GM19238 (cell line): ENCODE results near the gene RASD2.

Source experiments
- DNase-seq: peaks from one replicate; pipeline ENCODE4 v3.0.0; 2011; ENCODE audit warnings: low spot score; ENCODE audit not compliant: insufficient read length

RASD2 gene

DNA sequence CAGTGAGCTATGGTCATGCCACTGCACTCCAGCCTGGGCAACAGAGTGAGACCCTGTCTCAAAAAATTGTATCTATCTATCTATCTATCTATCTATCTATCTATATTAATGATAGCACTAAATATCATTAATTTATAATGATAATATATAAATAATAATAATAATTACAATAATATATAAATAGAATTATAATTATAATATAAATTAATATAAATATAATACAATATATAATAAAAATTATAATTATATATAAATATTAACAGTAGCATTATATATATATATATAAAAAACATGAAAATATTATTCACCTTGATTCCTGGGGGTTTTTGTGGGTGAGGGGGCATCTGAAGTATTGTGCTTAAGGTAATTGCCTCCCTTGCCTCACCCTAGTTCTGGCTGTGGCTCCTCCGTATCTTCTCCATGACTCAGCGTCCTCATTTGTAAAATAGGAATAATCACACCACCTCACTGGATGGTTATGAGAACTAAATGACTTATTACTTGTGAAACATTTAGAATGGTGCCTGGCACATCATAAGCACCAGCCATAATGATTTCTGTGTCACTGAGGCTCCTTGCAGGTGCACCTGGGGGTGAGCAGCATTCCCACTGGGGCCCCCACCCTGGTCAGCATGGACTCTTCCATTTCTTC, 18.8 kb downstream of the RASD2 start:
- DNase-seq = no peak

DNA sequence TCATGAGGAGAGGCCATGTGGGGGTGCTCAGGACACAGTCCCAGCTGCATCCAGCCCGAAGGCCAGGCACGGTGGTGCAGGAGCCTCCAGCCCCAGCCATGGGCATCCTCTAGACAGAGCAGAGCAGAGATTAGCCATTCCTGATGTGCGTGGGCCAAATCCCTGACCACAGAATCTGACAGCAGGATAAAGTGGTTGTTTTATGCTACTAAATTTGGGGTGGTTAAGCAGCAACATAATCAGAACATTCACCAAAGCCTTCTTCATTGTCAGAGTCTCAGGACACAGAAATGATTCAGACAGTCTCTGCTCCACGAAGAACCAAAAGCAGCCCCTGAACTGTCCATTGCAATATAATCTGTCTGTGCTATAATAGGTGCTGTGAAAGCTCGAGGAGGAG, 19.7 kb downstream of the RASD2 start:
- no peak for DNase-seq

DNA sequence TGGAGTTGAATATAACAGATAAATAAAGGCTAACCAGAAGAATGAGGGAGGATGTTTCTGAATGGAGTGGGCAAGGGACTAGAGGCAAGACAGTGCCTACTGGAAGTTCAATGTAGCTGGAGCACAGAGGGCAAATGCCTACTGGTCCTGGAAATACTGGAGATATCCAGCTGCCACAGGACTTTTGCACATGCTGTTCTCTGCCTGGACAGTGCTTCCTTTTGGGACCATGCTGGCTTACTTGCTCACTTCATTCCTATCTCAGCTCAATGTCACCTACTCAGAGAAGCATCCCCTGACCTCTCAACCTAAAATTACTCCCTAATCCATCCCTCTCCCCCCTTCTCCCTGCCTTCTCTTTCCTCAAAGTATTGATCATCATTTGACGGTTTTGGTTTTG, 20.2 kb downstream of the RASD2 start:
- DNase-seq = no peak

DNA sequence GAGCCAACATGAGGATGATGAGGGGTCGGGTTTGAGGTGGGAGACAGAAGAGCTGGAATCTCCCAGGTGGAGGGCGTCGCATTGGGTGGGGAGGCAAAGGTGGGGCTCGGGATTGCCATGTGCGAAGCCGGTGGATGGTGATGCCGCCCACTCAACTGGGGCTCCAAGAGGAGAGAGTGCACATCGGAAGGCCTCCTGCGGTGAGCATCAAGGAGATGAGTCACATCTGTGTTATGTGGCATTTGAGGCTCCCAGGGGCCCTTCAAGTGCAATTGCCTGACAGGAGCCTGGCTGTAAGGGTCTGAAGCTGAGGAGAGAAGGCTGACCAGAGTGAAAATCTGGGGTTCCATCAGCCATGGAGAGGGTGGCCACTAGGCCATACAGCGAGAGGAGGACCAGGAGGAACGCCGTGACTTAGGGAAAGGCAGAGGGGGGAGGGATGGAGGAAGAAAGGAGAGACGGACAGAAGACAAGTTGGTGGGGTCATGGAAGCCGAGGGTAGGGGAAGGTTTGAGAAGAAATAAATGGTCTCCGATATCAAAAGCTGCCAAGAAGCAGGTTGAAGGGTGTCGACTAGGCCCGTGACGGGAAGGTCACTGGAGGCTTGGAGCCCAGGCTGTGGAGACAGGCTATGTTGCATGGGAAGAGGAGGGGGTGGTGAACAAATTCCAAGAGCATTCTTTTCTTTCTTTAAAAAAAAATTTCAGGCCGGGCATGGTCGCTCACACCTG, 21.3 kb downstream of the RASD2 start:
- no peak for DNase-seq

DNA sequence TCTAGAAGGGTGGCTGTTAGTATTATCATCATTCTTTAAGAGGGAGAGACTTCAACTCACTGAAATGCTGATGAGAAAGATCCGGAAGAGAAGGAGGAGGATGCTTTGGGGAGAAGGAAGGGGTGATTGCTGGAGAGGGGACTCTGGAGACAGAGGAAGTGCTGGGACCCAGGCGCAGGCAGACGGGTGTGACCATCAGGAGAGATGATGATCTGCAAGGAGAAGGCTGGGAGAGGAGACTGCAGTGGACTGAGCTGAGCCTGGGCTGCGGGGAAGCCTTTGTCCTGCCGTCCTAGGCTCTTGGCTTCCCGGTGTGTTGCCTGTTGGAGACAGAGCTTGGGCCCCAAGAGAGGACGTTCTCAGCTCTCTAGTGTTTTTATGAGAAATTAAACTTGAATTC, 22.6 kb downstream of the RASD2 start:
- no peak for DNase-seq

DNA sequence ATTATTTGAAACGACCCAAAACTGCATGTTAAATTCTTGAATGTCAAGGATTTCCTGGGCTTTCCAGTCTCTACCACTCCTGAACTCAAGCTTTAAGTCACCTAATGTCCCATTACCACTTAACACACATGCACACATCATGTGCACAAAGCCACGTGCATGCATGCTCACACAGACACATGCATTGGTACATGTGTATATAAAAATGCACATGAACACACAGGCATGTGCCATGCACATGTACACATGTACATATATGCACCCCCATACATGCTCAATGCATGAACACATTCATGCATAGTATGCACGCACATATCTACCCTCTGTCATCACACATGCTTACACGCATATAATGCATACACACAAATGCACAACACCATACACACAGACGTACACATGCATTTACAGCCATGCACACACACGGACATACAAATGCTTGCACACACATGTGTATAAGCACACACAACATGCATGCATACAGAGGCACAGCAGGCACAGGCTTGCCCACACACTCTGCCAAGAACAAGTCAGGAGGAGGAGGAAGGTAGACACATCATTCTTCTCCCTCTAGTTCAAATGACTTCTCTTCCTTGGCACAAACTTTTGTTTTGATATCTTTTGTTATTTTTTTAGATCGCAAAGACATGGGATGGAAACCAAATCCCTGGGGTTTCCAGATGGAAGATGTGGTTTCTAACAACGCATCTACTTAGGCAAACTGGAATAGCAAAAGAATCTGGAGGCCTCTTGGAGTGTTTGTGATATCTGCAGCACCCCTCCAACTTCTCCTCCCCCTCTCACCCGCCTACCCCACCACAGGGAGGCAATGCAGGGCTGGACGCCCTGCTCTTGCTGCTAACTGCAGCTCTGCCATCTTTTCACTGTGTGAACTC, 24.6 kb downstream of the RASD2 start:
- DNase-seq = no peak

DNA sequence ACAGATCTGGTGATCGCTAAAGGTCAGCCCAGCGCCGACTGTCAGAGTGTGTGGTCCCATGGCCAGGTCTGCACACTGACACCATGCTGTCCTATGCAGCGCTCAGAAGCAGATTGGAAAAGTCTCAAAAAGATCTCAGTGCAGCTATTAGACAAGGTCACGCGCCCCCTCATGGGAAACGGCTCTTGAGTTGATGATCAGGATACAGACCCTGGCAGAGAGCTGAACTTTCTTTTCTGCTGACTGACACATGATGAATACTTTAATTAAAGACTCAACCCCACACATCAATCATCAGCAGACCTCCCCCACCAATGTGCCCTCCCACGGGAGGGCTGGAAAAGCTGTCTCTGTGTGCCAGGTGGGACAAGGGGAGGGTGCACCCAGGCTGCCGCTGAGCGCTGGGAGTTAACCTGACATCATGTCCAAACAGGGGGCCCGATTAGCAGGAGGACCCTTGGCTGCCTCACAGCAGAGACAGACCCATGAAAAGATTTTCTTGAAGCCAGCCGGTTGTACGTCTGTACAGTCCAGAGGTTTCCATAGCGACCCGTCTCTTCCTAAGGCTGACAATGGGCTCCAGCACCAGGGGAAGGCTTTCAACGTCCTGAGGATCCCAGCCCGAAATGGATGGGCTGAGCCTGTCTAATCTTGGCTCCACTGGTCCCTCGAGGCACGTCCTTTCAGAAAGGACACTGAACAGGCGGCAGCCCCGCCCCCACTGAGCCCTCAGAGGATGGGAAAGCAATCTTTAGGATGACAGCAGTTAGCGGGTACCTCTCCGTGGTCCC, 26.9 kb downstream of the RASD2 start:
- DNase-seq = no peak

DNA sequence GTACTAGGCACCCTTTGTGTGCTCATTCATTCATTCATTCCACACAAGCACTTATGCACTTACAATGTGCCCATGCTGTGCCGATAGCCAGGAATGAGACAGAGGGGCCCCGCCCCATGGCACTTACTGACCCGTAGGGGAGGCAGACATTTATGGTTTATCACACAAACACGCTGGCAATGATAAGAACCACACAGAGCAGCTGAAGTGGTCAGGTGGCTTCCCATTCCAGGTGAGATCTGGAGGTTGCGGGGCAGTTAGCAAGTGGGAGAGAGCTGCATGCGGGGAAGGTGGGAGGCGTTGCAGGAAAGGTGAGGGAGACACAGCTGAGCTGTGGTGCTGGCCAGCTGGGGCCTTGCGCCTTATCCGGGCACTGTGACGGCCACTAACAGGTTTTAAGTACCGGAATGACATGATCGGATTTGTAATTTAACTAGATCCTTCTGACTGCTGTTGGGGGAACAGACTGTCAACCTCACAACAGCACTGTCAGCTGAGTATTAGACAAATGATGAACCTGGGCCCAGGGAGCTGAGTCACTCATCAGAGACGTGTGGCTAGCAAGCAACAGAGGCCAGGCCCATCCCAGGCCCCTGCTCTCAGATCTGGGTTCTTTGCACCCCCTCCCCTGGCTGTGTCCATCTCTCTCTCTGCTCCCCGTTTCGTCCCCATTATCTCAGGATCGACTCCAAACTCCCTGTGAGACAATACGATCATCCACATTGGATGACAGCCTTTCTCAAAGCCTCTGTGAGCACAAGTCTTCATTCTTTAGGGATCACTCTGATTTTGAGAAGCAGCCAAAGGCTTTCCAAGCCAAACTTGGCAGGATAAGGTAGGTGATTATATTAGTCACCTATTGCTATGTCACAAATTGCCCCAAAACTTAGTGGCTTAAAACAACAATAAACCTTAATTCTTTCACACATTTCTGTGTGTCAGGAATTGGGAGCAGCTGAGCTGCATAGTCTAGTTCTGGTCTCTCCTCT, 28.4 kb downstream of the RASD2 start:
- DNase-seq = no peak

DNA sequence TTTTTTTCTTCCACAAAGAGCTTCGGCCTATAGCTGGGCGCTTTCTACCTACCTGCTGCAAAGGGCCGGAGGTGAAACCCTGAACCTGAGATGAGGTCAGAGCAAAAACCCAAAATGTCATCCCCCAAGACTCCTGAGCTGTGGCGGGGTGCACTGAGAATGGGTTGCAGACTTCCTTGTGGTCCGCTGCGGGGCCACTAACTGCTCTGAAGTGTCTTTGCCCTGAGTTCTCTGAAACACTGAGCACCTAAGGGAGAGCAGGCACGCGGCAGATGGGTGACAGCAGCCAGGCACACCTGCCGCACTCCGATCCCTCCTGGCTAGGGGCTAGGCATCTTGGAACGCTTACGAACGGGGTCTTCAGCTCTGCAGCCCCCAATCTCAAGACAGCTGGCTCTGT, 29.3 kb downstream of the RASD2 start:
- no peak for DNase-seq

DNA sequence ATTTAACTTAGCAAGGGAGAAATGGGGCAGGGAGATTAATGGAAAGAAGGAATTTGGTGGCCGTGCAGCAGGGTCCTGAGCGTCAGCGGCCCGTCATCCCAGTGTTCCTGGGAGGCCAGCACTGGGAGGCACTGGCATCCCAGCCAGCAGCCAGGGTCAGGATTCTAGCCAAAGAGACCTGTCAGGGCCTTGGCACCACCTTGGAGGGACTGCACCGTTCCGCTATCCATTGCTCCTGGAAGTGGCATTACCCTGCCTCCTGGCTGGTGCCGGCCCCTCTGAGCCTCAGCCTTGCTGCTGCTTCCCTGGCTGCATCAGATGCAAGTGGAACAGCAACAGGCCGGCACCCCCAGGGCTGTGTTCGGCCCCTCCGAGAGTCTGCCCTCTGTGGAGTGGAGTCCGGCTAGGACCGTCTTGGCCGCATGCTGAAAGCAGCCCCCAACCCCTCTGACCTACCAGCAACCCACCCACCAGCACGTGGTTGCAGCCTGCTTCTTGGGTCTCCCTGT, 30.1 kb downstream of the RASD2 start:
- DNase-seq = no peak

DNA sequence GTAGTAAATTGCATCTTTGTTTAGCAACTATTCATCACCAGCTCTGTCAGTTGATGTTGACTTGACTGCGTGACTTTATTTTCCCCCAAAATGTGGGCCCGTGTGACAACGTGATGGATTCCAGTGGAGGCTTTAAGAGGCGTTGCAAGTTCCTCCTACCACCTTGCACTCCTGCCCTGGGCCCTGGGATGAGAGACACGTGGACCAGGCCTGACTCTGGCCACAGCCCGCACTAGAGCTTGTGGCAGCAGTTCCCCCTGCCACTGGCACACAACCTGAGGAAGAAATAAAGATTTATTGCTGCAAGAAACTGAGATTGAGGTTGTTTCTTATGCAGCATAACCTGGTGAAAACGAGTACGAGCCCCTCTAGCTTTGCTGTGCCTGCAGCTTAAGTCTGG, 31.9 kb downstream of the RASD2 start:
- DNase-seq = no peak

DNA sequence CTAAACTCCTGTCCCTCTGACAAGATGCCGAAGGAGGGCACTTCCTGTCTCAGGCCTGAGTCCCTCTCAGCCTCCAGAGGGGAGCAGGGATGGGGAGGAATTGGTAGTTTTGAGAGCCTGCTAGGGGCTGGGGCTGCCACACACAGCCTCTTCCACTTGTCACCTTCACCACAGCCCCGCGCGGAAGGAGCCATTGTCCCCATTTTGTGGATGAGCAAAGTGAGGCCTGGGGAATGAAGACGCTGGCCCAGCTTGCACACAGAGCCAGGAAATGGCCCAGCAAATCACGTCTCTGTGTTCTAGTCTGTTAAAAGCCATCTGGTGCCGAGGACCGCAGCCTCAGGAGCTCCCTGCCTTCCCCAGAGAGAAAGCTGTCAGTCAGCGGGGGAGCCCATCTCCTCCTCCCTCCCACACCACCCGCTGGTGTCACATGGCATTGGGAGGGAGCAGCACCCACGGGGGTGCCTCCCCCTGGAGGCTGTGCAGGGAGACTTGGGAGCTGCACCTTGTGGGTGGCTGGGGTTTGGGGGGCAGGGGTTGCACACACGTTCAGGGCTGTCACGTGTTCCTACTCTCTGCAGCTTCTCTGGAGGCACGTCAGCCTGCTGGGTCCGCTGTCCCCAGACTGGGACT, 34.6 kb downstream of the RASD2 start:
- no peak for DNase-seq

DNA sequence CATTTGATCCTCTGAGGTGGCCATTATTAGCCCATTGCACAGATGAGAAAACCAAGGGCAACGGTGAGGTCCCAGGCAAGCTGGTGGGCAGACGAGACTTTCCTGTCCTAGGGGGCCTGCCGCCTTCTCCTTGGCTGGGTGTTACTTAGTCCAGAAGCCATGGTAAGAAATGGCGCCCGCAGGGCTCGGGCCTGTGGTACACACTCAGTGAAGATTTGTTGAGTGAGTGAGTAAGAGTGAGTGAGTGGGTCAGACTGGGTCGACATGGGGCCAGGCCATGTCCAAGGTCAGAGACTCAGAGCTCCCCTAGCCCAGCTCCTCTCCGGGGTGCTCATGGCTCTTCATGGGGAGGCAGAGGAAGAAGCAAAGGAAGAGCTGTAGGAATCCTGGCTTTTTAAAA, 36.0 kb downstream of the RASD2 start:
- no peak for DNase-seq

DNA sequence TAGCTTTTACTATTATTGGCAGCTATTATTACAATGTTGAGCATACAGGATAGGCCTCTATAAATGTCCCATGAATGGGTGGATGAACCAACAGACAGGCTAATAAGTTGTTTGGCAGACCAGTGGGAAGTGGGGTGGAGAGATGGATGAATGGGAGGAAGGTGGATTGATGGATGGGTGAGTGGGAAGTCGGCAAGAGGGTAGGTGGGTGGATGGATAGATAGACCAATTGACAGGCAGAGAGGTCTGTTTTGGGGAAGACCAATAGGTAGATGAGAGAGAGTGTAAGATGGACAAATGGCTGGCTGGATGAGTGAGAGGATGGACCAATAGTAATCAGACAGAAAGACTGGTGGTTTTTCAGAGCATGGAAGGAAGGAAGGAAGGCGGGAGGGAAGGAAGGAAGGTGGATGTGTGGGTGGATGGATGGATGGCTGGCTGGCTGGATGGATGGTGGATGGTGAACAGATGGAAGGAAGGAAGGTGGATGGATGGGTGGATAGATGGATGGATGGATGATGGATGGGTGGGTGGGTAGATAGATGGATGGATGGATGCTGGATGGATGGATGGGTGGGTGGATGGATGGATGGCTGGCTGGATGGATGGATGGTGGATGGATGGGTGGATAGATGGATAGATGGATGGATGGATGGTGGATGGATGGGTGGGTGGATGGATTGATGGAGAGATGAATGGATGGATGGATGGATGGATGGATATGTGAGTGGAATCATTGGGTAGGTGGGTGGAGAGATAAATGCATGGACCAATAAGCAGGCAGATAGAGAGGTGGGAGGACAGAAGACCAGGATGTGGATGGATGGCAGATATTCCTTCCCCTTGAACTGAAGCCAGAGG, 37.4 kb downstream of the RASD2 start:
- no peak for DNase-seq

DNA sequence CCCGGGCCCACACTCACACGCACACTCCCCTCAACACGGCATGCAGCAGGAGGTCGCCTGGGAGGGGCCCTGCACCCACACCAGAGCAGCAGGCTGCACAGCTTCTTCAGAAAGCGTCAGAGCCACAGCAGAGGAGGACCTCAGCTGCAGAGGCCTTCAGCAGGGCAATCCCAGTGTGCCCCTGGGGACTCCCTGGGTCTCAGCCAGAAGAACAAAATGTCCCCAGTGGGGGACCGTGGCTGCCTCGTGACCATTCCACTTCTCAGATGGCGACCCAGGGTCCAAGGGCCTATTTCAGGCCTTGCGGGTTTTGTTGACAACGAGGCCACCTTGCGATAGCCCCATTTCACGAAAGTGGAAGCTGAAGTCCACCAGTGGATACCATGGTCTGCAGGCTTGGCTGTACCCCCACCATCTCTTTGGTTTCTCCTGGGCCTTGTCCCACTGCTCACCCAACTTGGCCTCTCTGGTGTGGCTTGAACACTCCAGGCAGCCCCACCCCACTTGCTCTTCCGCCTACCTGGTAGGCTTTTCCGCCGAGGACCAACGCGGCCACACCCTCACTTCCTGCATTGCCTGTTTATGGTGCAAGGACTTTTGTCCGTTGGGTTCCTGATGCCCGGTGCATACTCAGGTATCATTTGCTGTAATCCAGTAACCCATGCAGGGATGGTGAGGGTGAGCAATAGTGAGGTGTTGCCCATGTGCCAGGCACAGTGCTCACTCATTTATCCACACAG, 38.4 kb downstream of the RASD2 start:
- DNase-seq = no peak

DNA sequence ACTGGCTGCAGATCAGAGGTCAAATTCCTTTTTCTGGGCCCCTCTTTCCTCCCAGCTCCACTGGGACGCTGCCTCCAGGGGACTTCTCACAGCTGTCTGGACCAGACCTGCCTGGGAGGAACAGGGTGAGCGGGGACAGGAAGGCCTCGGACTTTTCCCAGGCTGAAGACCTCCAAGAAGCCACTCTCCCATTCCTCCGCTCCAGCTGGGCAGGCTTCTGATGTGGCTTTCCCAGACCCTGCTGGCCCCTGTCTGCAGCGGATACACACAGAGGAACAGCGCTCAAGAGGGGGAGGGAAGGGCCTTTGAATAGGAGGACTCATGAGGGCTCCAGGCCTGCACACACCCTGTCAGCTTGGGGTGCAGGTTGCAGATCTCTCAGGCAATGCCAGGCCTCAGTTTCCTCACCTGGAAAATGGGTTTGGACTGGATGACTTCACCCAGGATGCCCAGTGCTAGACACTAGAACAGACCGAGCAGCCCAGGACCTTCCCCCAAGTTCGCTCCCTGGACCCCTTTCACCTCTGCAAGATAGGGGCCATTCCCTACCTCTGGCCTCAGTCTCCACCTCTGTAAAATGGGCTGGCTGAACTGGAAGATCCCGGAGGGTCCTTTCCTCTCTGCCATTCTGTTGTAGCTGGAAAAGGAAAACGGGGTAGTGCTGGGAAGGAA, 39.9 kb downstream of the RASD2 start:
- DNase-seq = no peak

DNA sequence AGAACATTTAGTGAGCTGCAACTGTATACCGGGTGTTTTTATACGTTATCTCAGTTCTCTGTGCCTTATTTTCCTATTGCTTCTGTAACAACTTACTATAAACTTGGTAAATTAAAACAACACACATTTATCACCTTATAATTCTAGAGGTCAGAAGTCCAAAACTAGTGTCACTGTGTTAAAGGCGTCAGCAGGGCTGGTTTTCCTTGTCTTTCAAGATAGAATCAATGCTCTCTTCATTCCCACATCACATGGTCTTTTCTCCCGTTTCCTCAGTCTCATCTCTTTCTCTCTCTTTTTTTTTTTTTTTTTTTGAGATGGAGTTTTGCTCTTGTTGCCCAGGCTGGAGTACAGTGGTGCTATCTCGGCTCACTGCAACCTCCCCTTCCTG, 40.4 kb downstream of the RASD2 start:
- DNase-seq = no peak
